Right atrium auricular region (tissue), 2 donors: Measurements from ENCODE around the gene ERGIC1. TPM values are rescaled to one million over a fixed set of nuclear protein-coding genes. Genes with fewer than 3 reads are reported as not detected.

Experiments
- DNase-seq: peaks from one replicate; pipeline ENCODE4 v3.0.0-alpha.2; 2019; ENCODE audit warnings: low spot score
- H3K27ac ChIP-seq, 2 donors: fragments of 200-600 bp; sonication (generic); 1 replicate in 1 of 2; 2 replicates in 1 of 2; pipeline ENCODE4 v1.5.1; 2016 to 2019
- H3K27me3 ChIP-seq, 2 donors: fragments of 200-600 bp; sonication (generic); one replicate each; pipeline versions ENCODE4 v1.5.1 to v1.6.0; 2017 to 2019
- H3K36me3 ChIP-seq: fragments of 200-600 bp; sonication (generic); one replicate; pipeline ENCODE4 v1.5.1; 2016
- H3K4me1 ChIP-seq, 2 donors: fragments of 200-600 bp; sonication (generic); one replicate each; pipeline versions ENCODE4 v1.5.1 to v1.6.0; 2017 to 2019
- H3K4me3 ChIP-seq, 2 donors: fragments of 200-600 bp; sonication (generic); 1 replicate in 1 of 2; 2 replicates in 1 of 2; pipeline ENCODE4 v1.5.1; 2017 to 2019; ENCODE audit warnings: mild to moderate bottlenecking in 1 of 2, moderate library complexity in 1 of 2
- H3K9me3 ChIP-seq, 2 donors: fragments of 200-600 bp; sonication (generic); one replicate each; pipeline ENCODE4 v1.5.1; 2019
- CTCF ChIP-seq, 2 donors: fragments of 200-600 bp; sonication (generic); IDR thresholded peaks; one replicate each; pipeline ENCODE4 v1.5.1; 2019; ENCODE audit warnings: antibody characterized with exemption in 2 of 2
- total RNA-seq, 2 donors: library from RNA; depleted of rRNA; stranded (reverse); fragments of >200 nt; gene quantifications; one replicate each; pipeline ENCODE4 v1.1.0, GENCODE V29; 2016

ERGIC1 gene
- total RNA-seq, 2 donors from 2014 or later: 70.7 to 113 TPM

DNA sequence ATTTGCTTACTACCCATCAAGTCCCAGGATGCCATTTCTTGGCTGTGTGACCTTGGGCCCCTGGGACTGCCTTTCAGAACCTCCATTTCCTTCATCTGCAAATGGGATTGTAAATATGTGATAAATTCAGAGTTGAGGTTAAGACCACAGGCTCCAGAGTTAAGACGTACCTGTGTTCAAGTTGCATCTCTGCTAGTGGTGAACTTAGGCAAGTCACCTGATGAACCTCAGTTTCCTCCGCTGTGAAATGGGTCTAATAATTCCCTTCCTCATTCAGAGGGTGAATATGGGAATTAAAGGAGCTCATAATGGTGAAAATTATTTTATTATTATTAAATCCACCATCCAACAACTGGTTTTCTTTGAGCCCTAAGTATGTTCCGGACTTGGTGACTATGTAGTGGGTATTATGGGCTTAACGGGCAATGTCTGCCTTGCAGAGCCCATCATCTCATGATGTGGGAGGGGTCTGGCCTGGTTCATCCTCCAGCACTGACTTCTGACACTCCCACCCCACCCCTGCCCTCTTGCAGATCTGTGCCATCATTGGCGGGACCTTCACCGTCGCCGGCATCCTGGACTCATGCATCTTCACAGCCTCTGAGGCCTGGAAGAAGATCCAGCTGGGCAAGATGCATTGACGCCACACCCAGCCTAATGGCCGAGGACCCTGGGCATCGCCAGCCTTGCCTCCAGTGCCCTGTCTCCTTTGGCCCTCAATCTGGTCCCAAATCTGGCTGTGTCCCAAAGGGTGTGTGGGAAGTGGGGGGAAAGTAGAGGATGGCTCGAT, 116.3 kb downstream of the ERGIC1 start:
- Histone ChIP-seq H3K36me3 (peaks cover 23% of the 10 kb centered on the region), H3K4me1 (no peaks in the 10 kb centered on the region), H3K9me3 (no peaks in the 10 kb centered on the region), H3K27me3 (no peaks in the 10 kb centered on the region), H3K27ac (no peak overlapping the region), H3K4me3 (no peak overlapping the region)
- TF ChIP-seq CTCF (IDR thresholded peaks at IDR 0.05): no peak
- DNase-seq: no peak

DNA sequence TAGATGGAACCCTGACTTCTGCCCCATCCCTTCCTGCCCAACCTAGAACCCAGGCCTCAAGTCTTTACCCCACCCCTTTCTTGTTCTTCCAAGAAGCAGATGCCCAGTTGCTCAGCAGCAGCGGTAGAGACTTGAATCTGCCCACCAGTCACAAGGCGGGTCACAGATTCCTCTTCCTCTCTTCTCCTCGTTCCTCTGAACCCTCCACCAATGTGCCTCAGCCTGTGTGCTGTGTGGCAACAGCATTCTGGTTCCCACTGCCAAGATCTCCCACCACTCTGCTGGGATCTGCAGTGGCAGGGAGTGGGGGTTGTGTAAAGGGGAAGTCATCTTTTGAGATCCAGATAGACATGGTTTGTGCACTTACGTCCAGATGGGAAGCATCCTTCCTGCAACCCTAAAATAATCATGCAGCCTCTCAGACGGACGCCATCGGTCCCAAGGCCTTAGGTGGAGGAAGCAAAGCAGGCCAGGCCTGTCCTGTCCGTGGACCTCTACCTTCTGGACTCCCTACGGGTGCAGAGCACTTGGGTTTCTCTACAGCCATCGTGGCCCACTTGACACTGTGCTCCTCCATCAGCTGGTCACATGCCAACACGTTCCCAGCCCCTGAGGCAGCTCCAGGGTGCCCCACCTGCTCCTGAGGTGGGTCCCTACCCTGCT, 117.5 kb downstream of the ERGIC1 start:
- DNase-seq: no peak
- H3K4me1 ChIP-seq: no peaks in the 10 kb centered on the region
- no peaks in the 10 kb centered on the region for H3K9me3 ChIP-seq
- no peak overlapping the region for H3K27ac ChIP-seq
- no peaks in the 10 kb centered on the region for H3K27me3 ChIP-seq
- no peak overlapping the region for H3K4me3 ChIP-seq
- H3K36me3 ChIP-seq: peaks cover 12% of the 10 kb centered on the region
- no peak for TF ChIP-seq CTCF (IDR thresholded peaks at IDR 0.05)

GRCh38 chr5:172952034-172952511, 118.0 kb downstream of the ERGIC1 start:
- no peak overlapping the region for H3K4me3 ChIP-seq

DNA sequence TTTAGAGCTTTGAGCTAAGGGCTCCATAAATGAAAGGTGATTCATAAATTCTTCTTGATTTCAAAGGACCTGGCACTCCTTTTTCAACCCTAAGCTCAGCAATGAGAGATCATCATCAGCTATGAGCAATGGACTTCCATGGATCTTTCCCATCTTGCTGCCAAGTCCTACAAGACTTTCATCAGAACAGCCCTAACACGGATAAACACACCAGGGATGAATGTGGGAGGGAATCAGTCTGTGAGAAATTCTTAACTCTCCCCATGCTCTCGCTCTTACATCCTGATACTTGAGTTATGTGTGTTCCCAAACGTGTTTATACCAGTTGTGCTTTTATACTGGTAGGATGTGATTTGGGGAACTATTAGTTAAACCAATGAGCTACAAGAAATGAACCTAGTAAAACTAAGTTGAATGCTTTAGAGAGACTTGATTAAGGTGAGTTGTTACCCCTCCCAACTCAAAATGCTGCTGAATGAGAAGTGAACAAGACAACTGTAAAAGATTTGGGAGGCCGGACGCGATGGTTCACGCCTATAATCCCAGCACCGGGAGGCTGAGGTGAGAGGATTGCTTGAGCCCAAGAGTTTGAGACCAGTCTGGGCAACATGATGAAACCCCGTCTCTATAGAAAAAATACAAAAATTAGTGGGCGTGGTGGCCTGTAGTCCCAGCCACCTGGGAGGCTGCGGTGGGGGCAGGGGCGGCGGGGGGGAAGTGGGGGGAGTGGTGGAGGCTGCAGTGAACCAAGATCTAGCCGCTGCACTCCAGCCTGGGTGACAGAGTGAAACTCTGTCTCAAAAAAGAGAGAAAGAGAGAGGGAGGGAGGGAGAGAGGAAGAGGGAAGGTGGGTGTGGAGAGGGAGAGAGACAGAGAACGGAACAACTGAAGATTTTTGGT, 120.0 kb downstream of the ERGIC1 start:
- H3K4me3 ChIP-seq: no peak overlapping the region
- no peak for DNase-seq
- H3K36me3 ChIP-seq: peaks cover 10% of the 10 kb centered on the region
- peaks cover 0 to 5% of the 10 kb centered on the region in 2 donors for H3K4me1 ChIP-seq
- H3K27ac ChIP-seq: no peak overlapping the region
- no peaks in the 10 kb centered on the region for H3K27me3 ChIP-seq
- TF ChIP-seq CTCF (IDR thresholded peaks at IDR 0.05): no peak
- no peaks in the 10 kb centered on the region for H3K9me3 ChIP-seq

More at GRCh38 chr5:172952034-172952511, 118.0 kb downstream of the ERGIC1 start:
- Histone ChIP-seq H3K9me3 (no peaks in the 10 kb centered on the region), H3K4me1 (no peaks in the 10 kb centered on the region), H3K27me3 (no peaks in the 10 kb centered on the region), H3K36me3 (peaks cover 10% of the 10 kb centered on the region), H3K27ac (no peak overlapping the region)
- no peak for TF ChIP-seq CTCF (IDR thresholded peaks at IDR 0.05)
- DNase-seq: no peak

- Histone ChIP-seq H3K27me3 (no peaks in the 10 kb centered on the region), H3K9me3 (no peaks in the 10 kb centered on the region), H3K36me3 (peaks cover 10% of the 10 kb centered on the region), H3K27ac (no peak overlapping the region), H3K4me3 (no peak overlapping the region), H3K4me1 (peaks cover 0 to 6% of the 10 kb centered on the region in 2 donors)
- no peak for TF ChIP-seq CTCF (IDR thresholded peaks at IDR 0.05)
- no peak for DNase-seq
These were observed 120.7 kb downstream of the ERGIC1 start for GRCh38 chr5:172954751-172955159.
